Fibroblast of skin of left quadriceps (primary cell): ENCODE measurements around the gene CCDC85A.

Experiments
- DNase-seq, 2 experiments: peaks; one replicate each; pipeline ENCODE4 v3.0.0-alpha.2; 2013; ENCODE audit warnings: low read depth in 2 of 2

Gene CCDC85A

DNA sequence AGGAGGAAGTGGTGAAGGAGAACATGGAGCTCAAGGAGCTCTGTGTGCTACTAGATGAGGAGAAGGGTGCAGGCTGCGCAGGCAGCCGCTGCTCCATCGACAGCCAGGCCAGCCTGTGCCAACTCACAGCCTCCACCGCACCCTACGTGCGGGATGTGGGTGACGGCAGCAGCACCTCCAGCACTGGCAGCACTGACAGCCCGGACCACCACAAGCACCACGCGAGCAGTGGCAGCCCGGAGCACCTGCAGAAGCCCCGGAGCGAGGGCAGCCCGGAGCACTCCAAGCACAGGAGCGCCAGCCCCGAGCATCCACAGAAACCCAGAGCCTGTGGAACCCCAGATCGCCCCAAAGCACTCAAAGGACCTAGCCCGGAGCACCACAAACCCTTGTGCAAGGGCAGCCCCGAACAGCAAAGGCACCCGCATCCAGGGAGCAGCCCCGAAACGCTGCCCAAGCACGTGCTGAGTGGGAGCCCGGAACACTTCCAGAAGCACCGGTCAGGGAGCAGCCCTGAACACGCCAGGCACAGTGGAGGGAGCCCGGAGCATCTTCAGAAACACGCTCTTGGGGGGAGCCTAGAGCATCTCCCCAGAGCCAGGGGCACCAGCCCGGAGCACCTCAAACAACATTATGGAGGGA lies 9.0 kb downstream of the CCDC85A start:
- no peak for DNase-seq

- peak in 1 of 2 experiments; percentile 28 for DNase-seq
Measured at GRCh38 chr2:56195563-56195962, 11.8 kb downstream of the CCDC85A start.

- no peak for DNase-seq
Measured at GRCh38 chr2:56197816-56198215, 14.0 kb downstream of the CCDC85A start.

- no peak for DNase-seq
Measured at GRCh38 chr2:56198936-56199335, 15.1 kb downstream of the CCDC85A start.

DNA sequence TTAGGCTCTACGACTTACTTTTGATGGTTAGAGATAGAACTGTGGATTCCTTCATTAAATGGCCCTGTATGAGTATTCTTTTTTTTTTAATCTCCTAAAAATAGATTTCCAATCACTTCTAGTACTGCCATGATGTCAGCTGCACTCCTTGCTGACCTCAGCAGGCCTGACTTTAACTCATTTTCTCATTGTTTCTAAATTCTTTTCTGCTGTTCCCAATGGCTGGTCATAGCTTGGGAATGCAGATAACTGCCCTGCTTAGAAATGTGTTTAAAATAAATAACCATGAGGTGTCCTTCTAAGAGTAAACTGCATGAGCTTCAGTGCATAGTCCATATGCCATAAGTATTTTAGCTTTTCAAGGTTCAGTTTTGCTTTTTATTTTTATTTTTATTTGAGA lies 15.7 kb downstream of the CCDC85A start:
- DNase-seq: peak; percentile 75 to 79

- DNase-seq: no peak
Measured at GRCh38 chr2:56202381-56203121, 18.8 kb downstream of the CCDC85A start.

DNA sequence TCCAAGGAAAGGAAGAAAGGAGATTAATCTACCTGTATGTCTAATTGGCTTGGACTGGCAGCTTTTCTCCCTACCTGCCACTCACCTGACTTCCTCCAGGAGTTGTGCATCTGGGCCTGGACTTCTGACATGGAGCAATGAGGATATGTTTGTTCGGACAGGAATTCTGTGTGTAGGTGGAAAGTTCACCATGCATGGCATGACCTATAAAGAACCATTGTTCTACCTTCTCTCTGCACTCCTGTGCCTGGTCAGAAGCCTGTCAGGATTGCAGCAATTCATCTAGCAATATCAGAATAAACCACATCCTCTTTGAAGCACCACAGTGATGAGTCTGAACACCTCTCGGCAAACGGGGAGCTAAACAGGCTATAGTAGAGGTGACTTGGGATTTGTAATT lies 20.8 kb downstream of the CCDC85A start:
- DNase-seq: no peak

- DNase-seq: no peak
Measured at GRCh38 chr2:56206250-56206649, 22.5 kb downstream of the CCDC85A start.

DNA sequence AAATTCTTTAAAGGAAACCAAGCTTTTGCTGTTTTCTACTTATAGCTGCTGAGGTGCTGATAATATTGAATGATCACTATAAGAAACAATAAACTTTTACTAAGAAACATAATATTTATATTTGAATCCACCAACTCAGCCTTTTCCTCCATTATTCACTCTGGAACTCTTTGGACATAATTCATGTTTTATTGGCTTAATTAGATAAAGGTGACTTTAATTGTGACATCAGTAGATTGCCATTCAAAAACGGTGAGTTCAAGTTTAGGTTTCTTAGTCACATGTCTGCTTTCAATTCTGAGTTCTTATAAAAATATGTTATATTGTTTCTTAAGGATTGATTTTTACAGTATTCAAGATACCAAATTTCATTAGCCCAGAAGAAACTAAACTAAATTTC lies 24.0 kb downstream of the CCDC85A start:
- peak; percentile 64 to 67 for DNase-seq

GRCh38 chr2:56208380-56208779 lies 24.6 kb downstream of the CCDC85A start:
- DNase-seq: no peak

- DNase-seq: no peak
Measured at GRCh38 chr2:56209701-56210100, 25.9 kb downstream of the CCDC85A start.

- DNase-seq: no peak
Measured at GRCh38 chr2:56210291-56210690, 26.5 kb downstream of the CCDC85A start.

DNA sequence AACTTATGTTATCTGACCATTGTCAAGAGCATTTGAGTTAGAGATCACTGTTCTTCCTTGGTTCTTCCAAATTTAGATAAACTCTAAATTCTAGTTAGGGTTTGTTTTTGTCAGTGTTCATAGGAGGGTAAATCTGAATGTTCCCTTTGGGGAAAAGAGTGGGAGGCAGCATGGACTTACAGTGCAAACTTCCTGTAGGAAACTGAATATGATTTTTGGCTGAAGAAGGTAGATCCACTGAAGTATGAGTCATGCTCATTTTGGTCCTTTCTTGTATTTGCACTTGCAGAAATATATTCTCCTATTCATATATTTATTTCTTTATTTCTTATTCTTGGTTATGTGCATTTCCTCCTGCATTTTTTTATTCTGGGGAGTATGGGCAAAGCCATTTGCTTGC lies 27.3 kb downstream of the CCDC85A start:
- no peak for DNase-seq

GRCh38 chr2:56215911-56216310 lies 32.1 kb downstream of the CCDC85A start:
- no peak for DNase-seq

DNA sequence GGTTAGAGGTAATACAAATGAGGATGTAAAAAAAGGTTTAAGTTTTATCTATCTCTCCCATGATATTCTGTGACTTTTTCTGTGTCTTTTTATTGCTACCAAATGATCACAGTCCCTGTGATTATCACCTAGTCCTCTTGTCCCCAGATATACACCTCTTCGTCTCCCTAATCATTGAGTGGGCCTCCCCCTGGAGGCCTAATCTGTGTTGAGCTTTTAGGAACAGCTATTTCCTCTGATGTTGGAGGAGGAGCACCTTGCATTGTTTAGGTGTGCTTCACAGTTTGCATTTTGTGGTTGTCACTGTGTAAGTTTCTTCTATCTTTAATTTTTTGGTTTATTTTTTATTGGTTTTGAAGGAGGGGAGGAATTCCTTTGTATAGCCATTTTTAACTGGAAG lies 33.3 kb downstream of the CCDC85A start:
- DNase-seq: no peak

DNA sequence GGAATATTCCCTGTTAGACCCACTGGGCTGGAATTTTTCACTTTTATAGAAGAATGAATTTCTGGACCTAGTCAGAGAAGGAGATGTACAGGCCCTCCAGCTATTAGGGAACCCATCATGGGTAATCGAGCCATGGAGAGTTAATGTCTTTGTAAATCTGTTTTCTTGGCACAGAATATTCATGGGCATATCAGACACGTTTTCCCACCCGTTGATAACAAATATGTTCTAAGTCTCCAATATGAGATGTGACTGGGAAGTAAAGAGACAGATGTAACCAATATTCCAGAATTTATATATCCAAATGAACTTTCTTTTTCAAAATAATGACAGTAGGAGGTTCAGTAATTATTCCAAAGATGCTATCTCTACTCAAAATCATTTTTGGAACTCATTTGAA lies 38.7 kb downstream of the CCDC85A start:
- no peak for DNase-seq

GRCh38 chr2:56224316-56224715 lies 40.5 kb downstream of the CCDC85A start:
- no peak for DNase-seq

- DNase-seq: no peak
Measured at GRCh38 chr2:56227811-56228210, 44.0 kb downstream of the CCDC85A start.

- DNase-seq: no peak
Measured at GRCh38 chr2:56229397-56230060, 45.7 kb downstream of the CCDC85A start.

DNA sequence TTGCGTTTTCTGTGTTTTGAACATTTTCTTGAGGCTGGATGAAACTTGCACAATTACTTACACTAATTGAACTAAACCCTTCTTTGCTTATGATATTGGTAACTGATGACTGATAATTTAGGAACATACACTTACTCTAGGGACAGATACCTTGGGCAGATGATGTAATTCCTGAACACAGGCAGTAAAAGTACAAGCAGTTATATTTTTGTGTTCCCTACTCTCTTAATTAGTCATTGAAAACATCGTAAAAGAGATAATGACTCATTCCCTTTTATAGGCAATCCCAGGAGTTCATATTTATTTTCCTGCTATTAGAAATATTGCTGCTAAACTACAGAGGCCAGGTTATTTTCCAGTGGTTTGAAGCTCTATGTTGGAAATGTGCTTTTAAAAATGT lies 46.4 kb downstream of the CCDC85A start:
- DNase-seq: peak in 1 of 2 experiments; percentile 42

DNA sequence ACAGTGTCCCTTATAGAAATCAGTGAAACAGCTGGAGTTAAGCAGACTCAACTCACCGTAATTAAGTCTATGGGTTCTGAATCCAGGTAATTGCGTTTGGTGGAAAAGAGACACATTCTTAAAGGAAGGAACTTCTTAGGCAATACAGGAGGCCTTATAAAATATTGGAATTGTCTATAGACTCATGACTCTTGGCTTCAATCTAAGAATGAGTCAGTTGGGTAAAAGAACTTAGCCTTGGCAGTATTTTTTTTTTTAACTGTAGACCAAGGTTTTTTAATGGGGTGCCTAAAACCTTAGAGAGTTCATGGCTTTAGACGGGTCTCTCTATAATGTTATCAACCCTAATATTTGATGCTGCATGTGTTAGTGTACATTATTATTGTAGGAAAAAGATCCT lies 47.6 kb downstream of the CCDC85A start:
- no peak for DNase-seq

DNA sequence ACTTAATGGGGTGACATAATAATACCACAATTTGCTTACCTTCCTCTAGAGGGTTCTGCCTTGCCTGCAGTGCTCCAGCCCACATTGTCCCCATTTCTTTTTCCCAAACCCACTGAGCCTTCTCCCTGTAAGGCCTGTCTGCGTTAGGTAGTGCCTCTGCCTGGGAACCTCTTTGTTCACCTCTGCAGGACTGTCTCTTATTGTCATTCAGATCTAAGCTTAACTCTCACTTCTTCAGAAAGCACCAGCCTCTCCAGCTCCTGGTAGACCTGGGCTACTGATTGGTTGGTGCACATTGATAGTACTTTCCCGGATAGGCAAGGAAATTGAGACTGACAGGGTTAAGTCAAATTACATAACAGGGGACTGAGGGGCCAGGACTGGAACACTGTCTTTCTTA lies 49.1 kb downstream of the CCDC85A start:
- DNase-seq: no peak

- DNase-seq: no peak
Measured at GRCh38 chr2:56234241-56234640, 50.5 kb downstream of the CCDC85A start.
